Measurements from ENCODE around the gene INTS12.
"Not testable (repeated sequence)": the region's sequence is repeated elsewhere in the genome, so short reads cannot be mapped to it uniquely, and the experiment has no call there.

Gene INTS12

GRCh38 chr4:105708181-105709080, at the start of gene INTS12, which contains the start of gene GSTCD:
Gene INTS12, minus strand, starts transcription at chr4:105708689. Its CDS starts 8,684 bp downstream, at chr4:105700005.
Gene GSTCD, plus strand, starts transcription at chr4:105708784. Its CDS starts 8,830 bp downstream, at chr4:105717614.
- peak; percentile 92 for DNase-seq

GRCh38 chr4:105755375-105755774, 46.9 kb upstream of the INTS12 start:
- no peak for DNase-seq

- DNase-seq = no peak
These were observed 44.9 kb upstream of the INTS12 start for GRCh38 chr4:105753361-105753760.

GRCh38 chr4:105751718-105752299, 43.3 kb upstream of the INTS12 start:
- DNase-seq = no peak

- no peak for DNase-seq
These were observed 39.7 kb upstream of the INTS12 start for GRCh38 chr4:105748222-105748621.

- no peak for DNase-seq
These were observed 33.1 kb upstream of the INTS12 start for GRCh38 chr4:105741548-105741947.

GRCh38 chr4:105735217-105735616, 26.7 kb upstream of the INTS12 start:
- DNase-seq = not testable (repeated sequence)

GRCh38 chr4:105729895-105730294, 21.4 kb upstream of the INTS12 start:
- DNase-seq = not testable (repeated sequence)

GRCh38 chr4:105725623-105726022, 17.1 kb upstream of the INTS12 start:
- DNase-seq = no peak

- DNase-seq = no peak
These were observed 10.7 kb upstream of the INTS12 start for GRCh38 chr4:105719204-105719603.

- DNase-seq = peak; percentile 52
These were observed 7.3 kb upstream of the INTS12 start for GRCh38 chr4:105715692-105716278.

GRCh38 chr4:105714932-105715331, 6.4 kb upstream of the INTS12 start:
- DNase-seq = no peak

- DNase-seq = no peak
These were observed 5.6 kb upstream of the INTS12 start for GRCh38 chr4:105714071-105714521.

GRCh38 chr4:105712766-105713165, 4.3 kb upstream of the INTS12 start:
- DNase-seq = no peak

- DNase-seq = no peak
These were observed 2.2 kb upstream of the INTS12 start for GRCh38 chr4:105710678-105711077.

GRCh38 chr4:105710012-105710600, 1.6 kb upstream of the INTS12 start:
- DNase-seq = no peak

GRCh38 chr4:105709081-105709450, 577 bp upstream of the INTS12 start:
- DNase-seq = no peak

GRCh38 chr4:105707782-105708180, 708 bp downstream of the INTS12 start:
- no peak for DNase-seq

GRCh38 chr4:105698607-105699006, 9.9 kb downstream of the INTS12 start:
- peak; percentile 49 for DNase-seq

GRCh38 chr4:105695832-105696231, 12.7 kb downstream of the INTS12 start:
- not testable (repeated sequence) for DNase-seq

- not testable (repeated sequence) for DNase-seq
These were observed 13.7 kb downstream of the INTS12 start for GRCh38 chr4:105694812-105695211.

- no peak for DNase-seq
These were observed 21.9 kb downstream of the INTS12 start for GRCh38 chr4:105686571-105686970.

GRCh38 chr4:105683038-105683437, 25.5 kb downstream of the INTS12 start:
- DNase-seq = peak; percentile 61

Data from NCI-H2029 (cell line).